Lung (tissue), 12 donors: ENCODE measurements around the gene FBXO42. TPM values are rescaled to one million over a fixed set of nuclear protein-coding genes. Genes with fewer than 3 reads are reported as not detected.

Source experiments
- ATAC-seq: fragments of 200-7000 bp; cut with Tn5 transposase; one replicate; pipeline ENCODE4 v1.9.1; 2020; ENCODE audit warnings: moderate number of reproducible peaks; ENCODE audit not compliant: insufficient read depth, low FRiP score
- DNase-seq, 3 donors: peaks; one replicate each; pipeline ENCODE4 v3.0.0-alpha.2; 2013 to 2017
- H3K27ac ChIP-seq, 2 donors: one replicate each; pipeline ENCODE4 v1.5.1; 2013; ENCODE audit warnings: mild to moderate bottlenecking in 2 of 2, moderate library complexity in 2 of 2, control low read depth in 1 of 2, inconsistent platforms in 1 of 2, low read depth in 1 of 2, low read length in 1 of 2
- H3K27me3 ChIP-seq, 3 donors: one replicate each; pipeline ENCODE4 v1.5.1; 2013; ENCODE audit warnings: low read length in 2 of 3; ENCODE audit not compliant: control insufficient read depth in 3 of 3, insufficient read depth in 3 of 3
- H3K36me3 ChIP-seq, 4 donors: one replicate each; pipeline ENCODE4 v1.5.1; 2013; ENCODE audit warnings: low read length in 4 of 4, mild to moderate bottlenecking in 1 of 4, moderate library complexity in 1 of 4; ENCODE audit not compliant: control insufficient read depth in 4 of 4, insufficient read depth in 4 of 4
- H3K4me1 ChIP-seq, 5 donors: one replicate each; pipeline ENCODE4 v1.5.1; 2013; ENCODE audit warnings: low read length in 5 of 5, mild to moderate bottlenecking in 2 of 5, moderate library complexity in 1 of 5; ENCODE audit not compliant: control insufficient read depth in 5 of 5, insufficient read depth in 5 of 5
- H3K4me3 ChIP-seq: one replicate; pipeline ENCODE4 v1.5.1; 2013; ENCODE audit warnings: mild to moderate bottlenecking, control low read depth, moderate library complexity
- H3K9ac ChIP-seq, 2 donors: one replicate each; pipeline ENCODE4 v1.5.1; 2013; ENCODE audit warnings: low read length in 2 of 2, control low read depth in 1 of 2; ENCODE audit not compliant: insufficient read depth in 1 of 2
- H3K9me3 ChIP-seq, 4 donors: one replicate each; pipeline ENCODE4 v1.5.1; 2013; ENCODE audit warnings: low read length in 3 of 4, mild to moderate bottlenecking in 1 of 4, moderate library complexity in 1 of 4; ENCODE audit not compliant: control insufficient read depth in 4 of 4, insufficient read depth in 3 of 4
- WGBS, 2 donors: extraction: QIAGEN DNeasy Blood & Tissue Kit; methylation state at CpG; one replicate each; pipeline ENCODE4 v1.1.7; 2013; 5-methylcytosine and 5-hydroxymethylcytosine counted together
- polyA plus RNA-seq, 2 donors: library from polyadenylated mRNA; stranded (reverse); fragments of 200-250 nt; gene quantifications; one replicate each; pipeline ENCODE4 v1.2.1, GENCODE V29; 2013
- total RNA-seq, 2 donors: library from RNA; depleted of rRNA in 1 of 2; stranded (reverse); fragments of >200 nt in 1 of 2; gene quantifications; one replicate each; pipeline ENCODE4 v1.2.1, GENCODE V29; 2014 to 2021
- TF ChIP-seq, protein P1 (sequence below): IDR thresholded peaks from 2 replicates; pipeline ENCODE4 v1.5.1; 2012; ENCODE audit warnings: mild to moderate bottlenecking; ENCODE audit errors: control extremely low read depth, extremely low read depth
- donor health status: control.
- donor health status: control.
- donor health status: Bipolar disorder and iron deficiency.
- donor health status: healthy.
- donor health status: DM: yes; HTN: yes; CAD: no.

The FBXO42 gene
- total and polyA plus RNA-seq, 4 donors, result 7.3 to 28.6 (median 14.8) TPM

DNA sequence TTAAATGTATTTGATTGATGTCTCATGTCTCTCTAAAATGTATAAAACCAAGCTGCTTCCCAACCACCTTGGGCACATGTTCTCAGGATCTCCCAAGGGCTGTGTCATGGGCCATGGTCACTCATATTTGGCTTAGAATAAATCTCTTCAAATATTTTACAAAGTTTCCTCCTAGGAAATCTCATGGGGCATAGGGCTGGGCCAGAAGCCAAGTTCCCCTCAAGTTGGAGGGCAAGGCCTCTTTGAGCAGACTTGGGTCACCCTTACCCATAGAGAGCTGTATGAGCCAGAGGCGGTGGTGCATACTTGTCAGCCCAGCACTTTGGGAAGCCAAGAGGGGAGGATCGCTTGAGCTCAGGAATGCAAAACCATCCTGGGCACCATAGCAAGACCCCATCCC is 2.3 kb upstream of the FBXO42 start:
- WGBS, 2 donors, result 80 to 97% methylated on average over 2 of the region's 2 CpGs
- Histone ChIP-seq H3K9ac (no peak overlapping the region), H3K36me3 (peaks cover 0 to 5% (median 0%) of the 10 kb centered on the region in 4 donors), H3K4me1 (peaks cover 0 to 15% (median 6%) of the 10 kb centered on the region in 5 donors), H3K4me3 (no peak overlapping the region), H3K27me3 (no peaks in the 10 kb centered on the region), H3K27ac (no peak overlapping the region), H3K9me3 (no peaks in the 10 kb centered on the region)
- TF ChIP-seq, protein P1, sequence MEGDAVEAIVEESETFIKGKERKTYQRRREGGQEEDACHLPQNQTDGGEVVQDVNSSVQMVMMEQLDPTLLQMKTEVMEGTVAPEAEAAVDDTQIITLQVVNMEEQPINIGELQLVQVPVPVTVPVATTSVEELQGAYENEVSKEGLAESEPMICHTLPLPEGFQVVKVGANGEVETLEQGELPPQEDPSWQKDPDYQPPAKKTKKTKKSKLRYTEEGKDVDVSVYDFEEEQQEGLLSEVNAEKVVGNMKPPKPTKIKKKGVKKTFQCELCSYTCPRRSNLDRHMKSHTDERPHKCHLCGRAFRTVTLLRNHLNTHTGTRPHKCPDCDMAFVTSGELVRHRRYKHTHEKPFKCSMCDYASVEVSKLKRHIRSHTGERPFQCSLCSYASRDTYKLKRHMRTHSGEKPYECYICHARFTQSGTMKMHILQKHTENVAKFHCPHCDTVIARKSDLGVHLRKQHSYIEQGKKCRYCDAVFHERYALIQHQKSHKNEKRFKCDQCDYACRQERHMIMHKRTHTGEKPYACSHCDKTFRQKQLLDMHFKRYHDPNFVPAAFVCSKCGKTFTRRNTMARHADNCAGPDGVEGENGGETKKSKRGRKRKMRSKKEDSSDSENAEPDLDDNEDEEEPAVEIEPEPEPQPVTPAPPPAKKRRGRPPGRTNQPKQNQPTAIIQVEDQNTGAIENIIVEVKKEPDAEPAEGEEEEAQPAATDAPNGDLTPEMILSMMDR, result no peak
- ATAC-seq (no peak), DNase-seq (no peak)

DNA sequence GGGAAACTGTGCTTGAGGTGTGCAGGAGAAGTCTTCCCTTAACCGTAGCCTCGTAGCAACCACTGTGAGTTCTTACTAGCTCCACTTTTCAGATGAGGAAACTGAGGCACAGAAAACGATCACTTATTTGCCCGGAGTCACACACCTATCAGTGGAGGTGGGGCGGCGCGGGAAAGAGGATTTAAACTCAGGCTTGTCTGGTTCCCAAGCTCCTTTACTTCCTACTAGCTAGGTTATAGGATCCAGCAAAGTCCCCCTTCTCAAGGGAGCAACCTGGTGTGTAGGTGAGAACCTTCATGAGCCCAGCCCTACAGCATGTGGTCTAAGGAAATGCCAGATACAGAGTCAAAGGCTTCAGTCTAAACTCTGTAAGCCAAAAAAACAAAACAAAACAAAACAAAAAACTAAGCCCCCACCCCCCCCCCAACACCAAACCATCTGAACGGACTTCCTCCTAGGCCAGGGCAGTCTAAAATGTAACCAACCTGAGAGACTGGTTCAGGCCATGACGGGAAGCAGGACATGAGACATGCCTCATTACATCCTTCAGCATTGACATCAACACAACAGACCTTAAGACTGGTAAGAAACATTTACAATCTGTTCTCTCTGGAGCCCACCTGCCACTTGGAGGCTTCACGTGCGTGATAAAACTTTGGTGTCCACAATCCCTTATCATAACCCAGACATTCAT is 709 bp upstream of the FBXO42 start:
- H3K9ac ChIP-seq, result peak overlapping the region; percentile 91
- H3K4me1 ChIP-seq, result peaks cover 0 to 15% (median 6%) of the 10 kb centered on the region in 5 donors
- peak overlapping the region; percentile 49 for H3K4me3 ChIP-seq
- no peak for ATAC-seq
- peak overlapping the region; percentile 90 for H3K27ac ChIP-seq
- TF ChIP-seq, protein P1, result no peak
- WGBS, 2 donors, result 51 to 52% methylated on average over 11 of the region's 11 CpGs
- DNase-seq, result no peak
- peaks cover 0 to 5% (median under 1%) of the 10 kb centered on the region in 4 donors for H3K36me3 ChIP-seq
- H3K27me3 ChIP-seq, result no peaks in the 10 kb centered on the region
- H3K9me3 ChIP-seq, result no peaks in the 10 kb centered on the region

DNA sequence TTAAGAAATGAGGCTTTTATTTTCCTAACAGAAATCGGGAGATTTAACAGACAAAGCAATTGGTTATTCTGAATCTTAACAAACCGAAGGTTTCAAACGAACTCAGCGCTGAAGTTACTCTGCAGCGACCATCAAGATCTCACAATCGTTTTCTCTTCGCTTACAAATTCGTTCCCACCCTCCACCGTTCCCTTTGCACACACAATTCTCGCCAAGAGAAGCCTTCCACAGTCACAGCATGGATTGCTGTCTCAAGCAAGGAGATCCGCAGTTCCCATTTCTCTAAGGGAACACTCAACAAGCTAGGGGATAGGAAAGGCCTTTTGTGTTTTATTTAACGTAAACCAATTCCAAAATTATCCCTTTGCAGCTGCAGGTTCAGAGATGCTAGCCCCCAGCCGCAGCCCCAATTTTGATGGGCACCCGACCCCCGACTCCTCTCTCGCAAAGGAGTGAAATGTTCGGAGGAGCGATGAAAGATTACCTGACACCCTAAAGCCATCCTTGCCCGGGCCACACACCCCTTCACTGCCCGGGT is 755 bp downstream of the FBXO42 start:
- H3K4me1 ChIP-seq, result peaks cover 0 to 15% (median 6%) of the 10 kb centered on the region in 5 donors
- peak overlapping the region; percentile 80 to 93 for H3K9ac ChIP-seq
- H3K4me3 ChIP-seq, result peak overlapping the region; percentile 91
- WGBS, 2 donors, result 1% methylated on average over 20 of the region's 20 CpGs
- peak; percentile 39 to 80 (median 68) for DNase-seq
- no peak for ATAC-seq
- peak overlapping the region; percentile 90 to 92 for H3K27ac ChIP-seq
- H3K27me3 ChIP-seq, result no peaks in the 10 kb centered on the region
- H3K36me3 ChIP-seq, result peaks cover 0 to 5% (median 1%) of the 10 kb centered on the region in 4 donors
- TF ChIP-seq, protein P1, result no peak
- H3K9me3 ChIP-seq, result no peaks in the 10 kb centered on the region
